Tibial artery (tissue), 4 donors: ENCODE measurements around the gene KRTAP4-6.
"Not testable (repeated sequence)": the region's sequence is repeated elsewhere in the genome, so short reads cannot be mapped to it uniquely, and the experiment has no call there.

Experiments used
- DNase-seq, 2 donors: peaks; one replicate each; pipeline ENCODE4 v3.0.0-alpha.2; 2019
- H3K27ac ChIP-seq, 2 donors: fragments of 200-600 bp; sonication (generic) in 1 of 2; 1 replicate in 1 of 2; 2 replicates in 1 of 2; pipeline ENCODE4 v1.5.1; 2018 to 2019; ENCODE audit warnings: mild to moderate bottlenecking in 1 of 2
- H3K27me3 ChIP-seq, 2 donors: fragments of 200-600 bp; sonication (generic) in 1 of 2; one replicate each; pipeline versions ENCODE4 v1.5.1 to v1.6.0; 2016 to 2019
- H3K36me3 ChIP-seq, 3 donors: fragments of 200-600 bp; sonication (generic) in 2 of 3; one replicate each; pipeline ENCODE4 v1.5.1; 2016 to 2019; ENCODE audit warnings: mild to moderate bottlenecking in 2 of 3
- H3K4me1 ChIP-seq, 4 donors: fragments of 200-600 bp; sonication (generic) in 2 of 4; 1 replicate in 3 of 4; 2 replicates in 1 of 4; pipeline ENCODE4 v1.5.1; 2016 to 2019
- H3K4me3 ChIP-seq, 2 donors: fragments of 200-600 bp; sonication (generic) in 1 of 2; 1 replicate in 1 of 2; 2 replicates in 1 of 2; pipeline ENCODE4 v1.5.1; 2018 to 2019; ENCODE audit warnings: mild to moderate bottlenecking in 2 of 2
- H3K9me3 ChIP-seq, 3 donors: fragments of 200-600 bp; sonication (generic) in 1 of 3; one replicate each; pipeline ENCODE4 v1.5.1; 2016 to 2019
- intact Hi-C: fragments of 100-400 bp; cut with DNase I; formaldehyde crosslinking; loops from one replicate; pipeline ENCODE4 v1.15.0; 2023; ENCODE audit warnings: low total_unique reads
- TF ChIP-seq, protein P1 (sequence below), 2 experiments: fragments of 200-600 bp in 1 of 2; fragments of 450-650 bp in 1 of 2; IDR thresholded peaks; one replicate each; pipeline ENCODE4 v1.5.1; 2017 to 2019; ENCODE audit warnings: antibody characterized with exemption in 2 of 2, mild to moderate bottlenecking in 1 of 2, moderate library complexity in 1 of 2

The KRTAP4-6 gene

DNA sequence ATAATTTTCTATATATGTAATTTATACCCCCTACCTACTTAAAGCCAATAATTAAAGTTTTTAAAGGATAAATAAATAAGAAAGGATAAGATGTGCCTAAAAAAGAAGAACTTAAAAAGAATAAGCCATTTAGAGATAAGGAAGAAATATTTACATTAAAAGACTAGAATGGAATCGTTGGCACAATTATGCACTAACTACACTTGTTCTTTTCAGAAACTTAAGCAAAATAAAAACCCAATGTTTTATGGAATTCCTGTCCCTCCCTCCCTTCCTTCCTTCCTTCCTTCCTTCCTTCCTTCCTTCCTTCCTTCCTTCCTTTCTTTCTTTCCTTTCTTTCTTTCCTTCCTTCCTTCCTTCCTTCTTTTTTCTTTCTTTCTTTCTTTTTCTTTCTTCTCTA lies 4.5 kb upstream of the KRTAP4-6 start:
- Histone ChIP-seq H3K4me3 (no peak overlapping the region), H3K36me3 (no peaks in the 10 kb centered on the region), H3K9me3 (peaks cover 0 to 23% (median 9%) of the 10 kb centered on the region in 3 donors), H3K4me1 (no peaks in the 10 kb centered on the region), H3K27ac (no peak overlapping the region), H3K27me3 (no peaks in the 10 kb centered on the region)
- TF ChIP-seq, protein P1, sequence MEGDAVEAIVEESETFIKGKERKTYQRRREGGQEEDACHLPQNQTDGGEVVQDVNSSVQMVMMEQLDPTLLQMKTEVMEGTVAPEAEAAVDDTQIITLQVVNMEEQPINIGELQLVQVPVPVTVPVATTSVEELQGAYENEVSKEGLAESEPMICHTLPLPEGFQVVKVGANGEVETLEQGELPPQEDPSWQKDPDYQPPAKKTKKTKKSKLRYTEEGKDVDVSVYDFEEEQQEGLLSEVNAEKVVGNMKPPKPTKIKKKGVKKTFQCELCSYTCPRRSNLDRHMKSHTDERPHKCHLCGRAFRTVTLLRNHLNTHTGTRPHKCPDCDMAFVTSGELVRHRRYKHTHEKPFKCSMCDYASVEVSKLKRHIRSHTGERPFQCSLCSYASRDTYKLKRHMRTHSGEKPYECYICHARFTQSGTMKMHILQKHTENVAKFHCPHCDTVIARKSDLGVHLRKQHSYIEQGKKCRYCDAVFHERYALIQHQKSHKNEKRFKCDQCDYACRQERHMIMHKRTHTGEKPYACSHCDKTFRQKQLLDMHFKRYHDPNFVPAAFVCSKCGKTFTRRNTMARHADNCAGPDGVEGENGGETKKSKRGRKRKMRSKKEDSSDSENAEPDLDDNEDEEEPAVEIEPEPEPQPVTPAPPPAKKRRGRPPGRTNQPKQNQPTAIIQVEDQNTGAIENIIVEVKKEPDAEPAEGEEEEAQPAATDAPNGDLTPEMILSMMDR (IDR thresholded peaks at IDR 0.05): no peak
- intact Hi-C loops: no loop called here
- no peak for DNase-seq

DNA sequence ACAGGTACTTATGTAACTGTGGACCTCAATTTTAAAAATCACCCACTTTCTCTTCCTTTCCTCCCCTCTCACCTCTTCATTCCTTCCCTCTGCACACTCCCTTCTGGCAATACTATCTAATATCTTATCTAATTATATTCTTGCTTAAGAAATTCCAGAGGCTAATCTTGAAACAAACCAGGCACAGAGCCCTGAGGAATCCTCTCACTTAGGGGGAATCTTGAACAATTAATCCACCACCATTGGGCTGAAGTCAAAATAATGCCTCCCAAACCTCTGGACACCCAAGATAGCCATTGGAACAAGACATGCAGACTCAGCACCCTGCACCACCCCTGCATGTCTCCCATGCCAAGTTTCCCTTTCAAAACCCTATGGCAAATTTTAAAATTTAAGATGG lies 1.0 kb upstream of the KRTAP4-6 start:
- TF ChIP-seq, protein P1 (IDR thresholded peaks at IDR 0.05): no peak
- DNase-seq: no peak
- no peak overlapping the region for H3K4me3 ChIP-seq
- H3K27ac ChIP-seq: no peak overlapping the region
- peaks cover 0 to 24% (median 10%) of the 10 kb centered on the region in 3 donors for H3K9me3 ChIP-seq
- intact Hi-C loops: no loop called here
- no peaks in the 10 kb centered on the region for H3K4me1 ChIP-seq
- H3K36me3 ChIP-seq: no peaks in the 10 kb centered on the region
- H3K27me3 ChIP-seq: no peaks in the 10 kb centered on the region

DNA sequence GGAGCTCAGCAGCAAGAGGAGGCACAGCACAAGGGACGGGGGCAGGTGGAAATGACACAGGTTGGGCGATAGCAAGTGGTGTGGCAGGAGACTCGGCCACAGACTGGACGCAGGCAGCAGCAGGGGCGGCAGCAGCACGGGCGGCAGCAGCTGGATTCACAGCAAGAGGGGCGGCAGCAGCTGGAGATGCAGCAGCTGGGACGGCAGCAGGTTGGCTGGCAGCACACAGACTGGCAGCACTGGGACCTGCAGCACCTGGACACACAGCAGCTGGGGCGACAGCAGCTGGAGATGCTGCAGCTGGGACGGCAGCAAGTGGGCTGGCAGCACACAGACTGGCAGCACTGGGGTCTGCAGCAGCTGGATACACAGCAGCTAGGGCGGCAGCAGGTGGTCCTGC lies 479 bp downstream of the KRTAP4-6 start:
- not testable (repeated sequence) for DNase-seq

DNA sequence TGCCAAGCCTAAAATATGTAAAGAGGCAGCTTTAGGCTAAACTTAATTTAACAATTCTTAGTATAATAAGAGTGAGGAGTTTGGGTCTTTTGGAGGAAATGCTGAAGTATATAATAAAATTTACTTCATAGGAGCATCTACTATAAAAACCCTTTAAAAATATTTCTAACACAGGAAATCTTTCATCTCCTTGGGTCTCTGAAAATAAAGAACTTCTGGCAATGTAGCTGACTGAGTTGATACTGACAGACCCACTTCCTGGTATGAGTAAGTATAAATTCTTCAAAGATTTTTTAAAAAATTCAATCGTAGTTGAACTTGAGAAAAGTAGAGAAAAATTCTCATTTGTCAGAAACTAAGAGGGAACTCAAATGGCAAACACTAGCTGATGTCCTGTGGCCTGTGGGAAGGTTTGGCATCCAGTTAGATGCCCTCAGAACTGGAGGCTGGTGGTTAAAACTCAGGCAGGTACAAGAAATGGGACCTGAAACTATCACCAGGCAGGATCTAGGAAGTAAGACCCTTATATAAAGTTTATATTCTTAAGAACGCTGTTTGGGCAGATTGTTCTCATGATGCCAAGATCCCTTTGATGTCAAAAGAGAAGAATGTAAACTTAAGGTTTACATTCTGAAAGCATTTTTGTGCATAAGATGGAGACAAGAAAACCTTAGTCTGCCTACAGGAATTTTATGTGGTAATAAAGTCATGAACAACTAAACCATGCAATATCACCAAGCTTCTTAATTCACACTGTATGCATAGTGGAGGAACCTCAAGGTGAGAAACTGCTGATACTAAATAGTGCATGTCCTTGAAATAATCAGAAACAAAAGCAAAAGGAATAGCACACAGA lies 6.2 kb downstream of the KRTAP4-6 start:
- intact Hi-C loops: no loop called here
- no peaks in the 10 kb centered on the region for H3K27me3 ChIP-seq
- DNase-seq: no peak
- H3K4me3 ChIP-seq: no peak overlapping the region
- TF ChIP-seq, protein P1 (IDR thresholded peaks at IDR 0.05): no peak
- H3K27ac ChIP-seq: no peak overlapping the region
- H3K36me3 ChIP-seq: no peaks in the 10 kb centered on the region
- no peaks in the 10 kb centered on the region for H3K9me3 ChIP-seq
- H3K4me1 ChIP-seq: no peaks in the 10 kb centered on the region

More for the DNA sequence above, 479 bp downstream of the KRTAP4-6 start:
- H3K27ac ChIP-seq, H3K36me3 ChIP-seq, H3K4me1 ChIP-seq, intact Hi-C loops, H3K27me3 ChIP-seq, H3K4me3 ChIP-seq: not testable (repeated sequence)
- peaks cover 0 to 24% (median 10%) of the 10 kb centered on the region in 3 donors for H3K9me3 ChIP-seq

DNA sequence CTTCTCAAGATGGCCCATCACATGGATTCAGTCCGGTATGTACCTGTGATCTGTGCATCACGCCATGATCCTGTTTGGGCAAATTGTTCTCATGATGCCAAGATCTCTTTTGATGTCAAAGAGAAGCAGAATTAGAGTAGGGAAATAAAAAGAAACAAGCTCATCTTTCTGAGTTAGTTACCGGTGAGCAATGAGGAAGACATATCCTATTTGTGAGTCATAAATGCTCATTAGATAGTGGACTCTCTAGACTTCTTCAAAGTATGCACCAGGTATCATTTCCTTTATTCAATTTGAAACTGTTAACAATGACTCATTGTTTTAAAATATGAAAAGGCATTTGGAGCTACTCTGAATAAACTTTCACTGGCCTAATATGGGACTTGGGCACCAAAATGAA lies 8.4 kb downstream of the KRTAP4-6 start:
- H3K27ac ChIP-seq: no peak overlapping the region
- H3K4me3 ChIP-seq: no peak overlapping the region
- intact Hi-C loops: no loop called here
- no peaks in the 10 kb centered on the region for H3K27me3 ChIP-seq
- no peak for DNase-seq
- H3K4me1 ChIP-seq: no peaks in the 10 kb centered on the region
- H3K9me3 ChIP-seq: no peaks in the 10 kb centered on the region
- TF ChIP-seq, protein P1 (IDR thresholded peaks at IDR 0.05): no peak
- no peaks in the 10 kb centered on the region for H3K36me3 ChIP-seq

DNA sequence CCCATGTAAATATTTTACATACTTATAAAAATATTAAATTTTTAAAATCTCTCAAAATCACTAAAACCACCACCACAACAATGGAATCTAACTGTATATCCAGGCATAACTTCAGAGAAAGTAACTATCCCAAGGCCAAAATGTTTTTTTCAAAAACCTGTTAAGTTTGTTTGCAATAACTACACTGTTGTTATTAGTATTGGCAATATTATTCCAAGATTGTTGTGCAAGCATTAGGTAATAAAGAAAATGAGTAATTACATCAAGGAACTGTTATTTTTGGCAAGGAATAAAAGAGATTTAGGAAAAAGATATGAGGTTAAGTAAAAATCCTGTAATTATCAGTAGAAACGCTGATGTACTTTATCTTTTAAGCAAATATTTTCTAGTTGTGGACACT lies 13.0 kb downstream of the KRTAP4-6 start:
- Histone ChIP-seq H3K4me3 (no peak overlapping the region), H3K27ac (no peak overlapping the region), H3K36me3 (no peaks in the 10 kb centered on the region), H3K9me3 (no peaks in the 10 kb centered on the region), H3K4me1 (no peaks in the 10 kb centered on the region), H3K27me3 (no peaks in the 10 kb centered on the region)
- no peak for DNase-seq
- intact Hi-C loops: no loop called here
- TF ChIP-seq, protein P1 (IDR thresholded peaks at IDR 0.05): no peak
